ENCODE data around the gene SLC39A11. TPM values are rescaled to one million over a fixed set of nuclear protein-coding genes. Genes with fewer than 3 reads are reported as not detected.

SLC39A11 gene
- polyA plus RNA-seq, 3 donors: 16.6 to 27.9 (median 26.6) TPM

GRCh38 chr17:72692676-72693075 lies 399.8 kb downstream of the SLC39A11 start:
- Mint-ChIP-seq H3K9me3 (peaks cover 0 to 9% (median 4%) of the 10 kb centered on the region in 7 donors), H3K36me3 (peaks cover 44 to 51% of the 10 kb centered on the region in 2 donors), H3K4me3 (no peak overlapping the region), H3K4me1 (no peaks in the 10 kb centered on the region), H3K27ac (peak overlapping the region in 1 of 7 donors; percentile 26), H3K27me3 (ENCODE audit: low read depth in 3 of 3) (peaks cover 0 to 3% (median 1%) of the 10 kb centered on the region in 3 donors)
- Histone ChIP-seq H4K20me1 (ENCODE audit: insufficient read depth, low read length) (no peaks in the 10 kb centered on the region), H3K4me3 (replicated peaks in 1 of 3; ENCODE audit: low read depth in 2 of 3, low read length in 3 of 3) (no peak overlapping the region), H3K79me2 (ENCODE audit: insufficient read depth, low read length) (no peaks in the 10 kb centered on the region), H3K36me3 (replicated peaks in 1 of 2; ENCODE audit: control insufficient read depth in 1 of 2, insufficient read depth in 2 of 2, low read length in 2 of 2) (peaks cover 5 to 43% of the 10 kb centered on the region in 2 donors), H3K27me3 (ENCODE audit: control insufficient read depth in 2 of 2, insufficient read depth in 2 of 2, low read length in 2 of 2) (no peaks in the 10 kb centered on the region), H3K4me1 (ENCODE audit: control insufficient read depth in 1 of 2, insufficient read depth in 2 of 2, low read length in 2 of 2) (no peaks in the 10 kb centered on the region), H3K27ac (ENCODE audit: low read depth in 1 of 2, low read length in 2 of 2) (no peak overlapping the region), H2AFZ (ENCODE audit: insufficient read depth, low read depth, low read length, poor library complexity, severe bottlenecking) (no peak overlapping the region), H3K4me2 (replicated peaks; ENCODE audit: extremely low read depth, low read length, poor library complexity, severe bottlenecking) (no peak overlapping the region), H3K9me3 (replicated peaks in 1 of 2; ENCODE audit: control insufficient read depth in 1 of 2, insufficient read depth in 1 of 2, low read length in 2 of 2) (no peaks in the 10 kb centered on the region), H3K9ac (ENCODE audit: insufficient read depth, low read length, poor library complexity, severe bottlenecking) (no peak overlapping the region)
- WGBS (ENCODE audit: insufficient coverage): 100% methylated on average over 1 of the region's 2 CpGs
- intact Hi-C loops (cut with micrococcal nuclease): no loop called here
- TF ChIP-seq CTCF (IDR thresholded peaks at IDR 0.05): no peak
- no peak for DNase-seq

GRCh38 chr17:72691586-72691985 lies 400.9 kb downstream of the SLC39A11 start:
- H3K36me3 ChIP-seq (replicated peaks in 1 of 2; ENCODE audit: control insufficient read depth in 1 of 2, insufficient read depth in 2 of 2, low read length in 2 of 2): peaks cover 5 to 43% of the 10 kb centered on the region in 2 donors
- Mint-ChIP-seq H3K27me3 (ENCODE audit: low read depth in 3 of 3) (peaks cover 0 to 3% (median 1%) of the 10 kb centered on the region in 3 donors), H3K9me3 (peaks cover 0 to 9% (median 4%) of the 10 kb centered on the region in 7 donors), H3K36me3 (peaks cover 44 to 47% of the 10 kb centered on the region in 2 donors), H3K4me3 (no peak overlapping the region), H3K27ac (no peak overlapping the region), H3K4me1 (no peaks in the 10 kb centered on the region)
- intact Hi-C loops (cut with micrococcal nuclease): no loop called here
- no peaks in the 10 kb centered on the region for H3K79me2 ChIP-seq (ENCODE audit: insufficient read depth, low read length)
- TF ChIP-seq CTCF (IDR thresholded peaks at IDR 0.05): no peak
- H3K4me1 ChIP-seq (ENCODE audit: control insufficient read depth in 1 of 2, insufficient read depth in 2 of 2, low read length in 2 of 2): no peaks in the 10 kb centered on the region
- WGBS (ENCODE audit: insufficient coverage): no CpG with 5 or more reads among the region's 4 CpGs
- H3K9ac ChIP-seq (ENCODE audit: insufficient read depth, low read length, poor library complexity, severe bottlenecking): no peak overlapping the region
- H2AFZ ChIP-seq (ENCODE audit: insufficient read depth, low read depth, low read length, poor library complexity, severe bottlenecking): no peak overlapping the region
- H3K4me2 ChIP-seq (replicated peaks; ENCODE audit: extremely low read depth, low read length, poor library complexity, severe bottlenecking): no peak overlapping the region
- H4K20me1 ChIP-seq (ENCODE audit: insufficient read depth, low read length): no peaks in the 10 kb centered on the region
- DNase-seq: no peak
- no peaks in the 10 kb centered on the region for H3K27me3 ChIP-seq (ENCODE audit: control insufficient read depth in 2 of 2, insufficient read depth in 2 of 2, low read length in 2 of 2)
- no peaks in the 10 kb centered on the region for H3K9me3 ChIP-seq (replicated peaks in 1 of 2; ENCODE audit: control insufficient read depth in 1 of 2, insufficient read depth in 1 of 2, low read length in 2 of 2)
- no peak overlapping the region for H3K27ac ChIP-seq (ENCODE audit: low read depth in 1 of 2, low read length in 2 of 2)
- no peak overlapping the region for H3K4me3 ChIP-seq (replicated peaks in 1 of 3; ENCODE audit: low read depth in 2 of 3, low read length in 3 of 3)
